ENCODE results near the gene HMCN1.
A peak's percentile ranks its signal among the peaks of the same experiment; 100 is the strongest.

The HMCN1 gene

DNA sequence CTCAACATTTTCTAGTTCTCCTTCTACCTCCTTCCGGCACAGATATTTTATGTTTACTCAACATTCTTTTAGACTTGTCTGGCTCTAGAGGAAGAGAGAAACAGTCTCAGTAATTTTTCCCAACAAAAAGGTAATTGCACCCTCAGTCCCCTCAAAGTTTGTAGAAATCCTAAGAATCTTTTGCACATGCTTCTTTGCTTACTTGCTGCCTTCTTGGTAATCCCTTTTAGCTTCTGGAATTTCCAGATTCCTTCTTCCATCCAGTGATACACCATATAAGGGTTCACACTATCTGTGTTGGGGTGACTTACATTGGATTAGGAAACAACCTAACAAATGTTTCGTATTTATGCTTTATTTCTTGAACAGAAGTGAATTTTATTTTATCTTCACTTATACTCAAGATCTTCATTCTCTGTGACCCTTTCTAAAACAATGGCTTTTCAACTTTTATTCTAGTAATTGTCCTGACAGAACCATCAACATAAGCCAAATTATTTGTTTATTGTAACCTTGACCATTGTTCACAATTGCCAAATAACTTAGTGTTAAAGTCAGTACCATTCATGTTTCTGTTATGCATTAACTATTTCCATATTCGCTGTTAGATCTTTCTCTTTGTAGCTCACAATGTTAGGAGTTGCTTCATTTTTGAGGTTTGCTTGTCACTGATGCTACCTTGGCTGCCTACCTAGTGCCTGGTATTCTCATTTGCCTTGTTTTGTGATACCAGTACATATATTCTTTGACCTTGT, 238.1 kb downstream of the HMCN1 start:
- no peak for DNase-seq (ENCODE audit: insufficient read length, low spot score)
- TF ChIP-seq POLR2A (IDR thresholded peaks at IDR 0.05; ENCODE audit: low read depth, low read length) = no peak
- FAIRE-seq = no peak

DNA sequence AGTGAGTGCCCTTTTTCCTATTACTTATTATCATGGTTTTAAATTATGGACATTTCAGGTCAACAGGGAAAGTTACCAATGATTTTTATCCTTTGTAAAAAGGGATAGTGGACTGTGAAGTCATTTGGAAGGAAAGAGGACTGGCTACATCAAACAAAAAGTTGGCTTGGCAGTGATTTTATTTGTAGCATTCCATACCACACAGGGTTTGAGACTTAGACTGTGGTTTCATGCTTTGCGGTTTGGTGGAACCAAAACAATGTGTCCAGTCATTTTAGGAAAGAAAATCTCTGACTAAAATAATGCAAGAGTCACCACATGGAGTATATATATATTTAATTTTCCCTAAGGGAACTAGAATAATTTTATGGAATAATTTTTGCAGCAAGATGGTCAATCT, 239.5 kb downstream of the HMCN1 start:
- FAIRE-seq (no peak), DNase-seq (ENCODE audit: insufficient read length, low spot score) (no peak)
- no peak for TF ChIP-seq POLR2A (IDR thresholded peaks at IDR 0.05; ENCODE audit: low read depth, low read length)

DNA sequence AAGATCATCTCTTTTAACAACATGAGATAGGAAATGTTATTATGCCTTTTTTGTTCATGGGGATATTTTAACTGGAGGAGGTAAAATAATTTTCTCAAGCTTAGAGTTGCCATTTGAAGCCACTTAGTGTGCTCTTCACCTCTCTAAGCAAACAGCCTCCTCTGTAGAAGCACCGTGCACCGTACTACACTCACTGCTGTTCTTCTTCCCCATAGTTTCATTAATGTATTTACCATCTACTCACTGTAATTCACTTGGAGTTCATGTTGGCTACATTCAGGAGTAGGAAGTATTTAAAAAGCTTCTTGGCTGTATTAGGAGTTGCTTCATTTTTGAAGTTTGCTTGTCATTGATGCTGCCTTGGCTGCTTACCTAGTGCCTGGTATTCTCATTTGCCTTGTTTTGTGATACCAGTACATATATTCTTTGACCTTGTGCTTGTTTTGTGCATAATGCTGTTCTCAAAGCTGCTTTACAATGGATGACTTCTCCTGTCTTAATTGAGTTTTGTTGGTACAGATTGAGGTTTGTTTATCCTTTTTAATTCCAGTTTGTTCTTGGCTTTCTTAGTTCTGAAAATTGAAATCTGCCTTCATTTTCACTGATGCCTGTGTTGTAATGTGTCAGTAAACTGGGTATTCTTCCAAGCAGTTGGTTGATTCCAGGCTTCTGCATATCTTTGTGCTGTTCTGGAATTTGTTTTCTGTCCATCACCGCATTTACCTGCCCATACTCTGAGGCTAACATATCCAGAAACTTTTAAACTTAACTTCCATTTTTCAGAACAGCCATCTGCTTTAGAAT, 240.4 kb downstream of the HMCN1 start:
- DNase-seq (ENCODE audit: insufficient read length, low spot score) (no peak), FAIRE-seq (peak; percentile 23)
- TF ChIP-seq POLR2A (IDR thresholded peaks at IDR 0.05; ENCODE audit: low read depth, low read length) = no peak

DNA sequence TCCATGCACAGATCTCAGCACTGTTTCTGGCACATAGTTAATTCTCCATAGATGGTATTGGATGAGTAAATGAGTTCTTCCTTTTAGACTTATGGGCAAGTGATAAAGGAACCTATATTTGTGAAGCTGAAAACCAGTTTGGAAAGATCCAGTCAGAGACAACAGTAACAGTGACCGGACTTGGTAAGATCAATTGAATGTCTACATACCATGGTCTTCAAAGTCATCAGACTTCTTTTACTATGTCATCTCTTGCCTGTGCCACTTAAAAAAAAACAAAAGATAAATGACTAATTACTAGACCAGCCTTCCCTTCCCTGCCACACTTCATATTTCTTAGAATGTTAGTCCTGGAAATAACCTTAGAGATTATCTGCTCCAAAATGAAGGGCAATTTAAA, 246.7 kb downstream of the HMCN1 start:
- FAIRE-seq (no peak), DNase-seq (ENCODE audit: insufficient read length, low spot score) (no peak)
- TF ChIP-seq POLR2A (IDR thresholded peaks at IDR 0.05; ENCODE audit: low read depth, low read length) = no peak

DNA sequence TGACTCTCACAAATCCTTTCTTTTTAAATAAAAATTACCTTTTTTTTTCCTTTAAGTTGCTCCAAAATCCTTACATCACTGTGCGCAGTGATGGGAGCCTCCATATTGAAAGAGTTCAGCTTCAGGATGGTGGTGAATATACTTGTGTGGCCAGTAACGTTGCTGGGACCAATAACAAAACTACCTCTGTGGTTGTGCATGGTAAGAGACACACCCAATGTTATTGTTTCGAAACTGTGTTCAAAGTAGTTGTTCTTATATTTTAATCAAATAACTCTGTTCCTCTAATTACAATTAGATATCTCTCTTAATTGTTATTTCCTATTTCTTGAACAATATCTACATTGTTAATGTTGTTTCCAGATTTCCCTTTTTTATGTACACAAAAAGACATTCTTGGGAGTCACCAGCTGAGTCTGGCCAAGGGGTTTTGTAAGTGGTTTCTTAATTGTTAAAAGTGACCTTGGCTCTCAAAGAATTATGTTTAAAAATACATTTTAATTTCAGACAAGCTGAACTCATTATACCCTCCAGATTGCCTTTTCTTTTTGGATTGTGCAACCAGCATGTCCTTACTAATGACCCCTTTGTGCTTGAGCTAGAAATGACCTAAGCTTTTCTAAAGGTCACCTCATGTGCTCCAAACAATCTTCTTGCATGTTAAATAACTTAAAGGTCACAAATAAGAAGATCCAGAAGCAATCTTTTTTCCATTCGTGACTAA, 250.1 kb downstream of the HMCN1 start:
- FAIRE-seq = no peak
- DNase-seq (ENCODE audit: insufficient read length, low spot score) = no peak

DNA sequence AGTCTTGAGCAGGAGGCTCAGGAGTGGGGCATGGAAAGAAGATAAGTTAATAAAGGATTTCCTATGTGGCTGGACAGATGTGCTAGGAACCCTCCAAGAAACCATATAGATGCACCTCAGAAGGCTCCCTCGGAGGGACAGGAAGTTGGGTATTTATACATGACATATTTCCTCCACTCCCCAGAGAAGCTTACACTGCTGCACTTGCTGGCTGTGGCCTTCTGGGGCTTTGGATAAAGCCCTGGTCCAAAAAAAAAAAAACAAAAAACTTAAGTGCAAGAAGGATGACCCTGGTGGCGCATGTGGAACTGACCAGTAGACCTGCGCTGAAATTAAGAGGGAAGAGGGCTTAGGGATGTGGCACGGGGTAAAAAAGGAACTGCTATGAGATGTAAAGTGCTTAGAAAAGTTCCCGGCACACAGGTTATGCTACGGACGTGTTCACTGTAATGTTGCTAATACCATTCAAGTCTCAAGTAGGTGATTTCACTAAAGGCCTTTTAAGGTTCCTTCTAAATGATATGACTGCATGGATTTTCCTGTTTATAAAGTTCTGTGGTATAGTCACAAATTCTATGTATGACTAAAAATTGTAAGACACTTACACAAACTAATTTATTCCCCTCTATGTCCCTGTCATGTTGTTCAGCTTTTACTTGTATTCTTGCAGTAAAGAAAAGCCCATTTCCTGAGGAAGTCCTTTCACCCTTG, 253.6 kb downstream of the HMCN1 start:
- FAIRE-seq = no peak
- TF ChIP-seq POLR2A (IDR thresholded peaks at IDR 0.05; ENCODE audit: low read depth, low read length) = no peak
- DNase-seq (ENCODE audit: insufficient read length, low spot score) = no peak

More for the DNA sequence above, 250.1 kb downstream of the HMCN1 start:
- no peak for TF ChIP-seq POLR2A (IDR thresholded peaks at IDR 0.05; ENCODE audit: low read depth, low read length)

DNA sequence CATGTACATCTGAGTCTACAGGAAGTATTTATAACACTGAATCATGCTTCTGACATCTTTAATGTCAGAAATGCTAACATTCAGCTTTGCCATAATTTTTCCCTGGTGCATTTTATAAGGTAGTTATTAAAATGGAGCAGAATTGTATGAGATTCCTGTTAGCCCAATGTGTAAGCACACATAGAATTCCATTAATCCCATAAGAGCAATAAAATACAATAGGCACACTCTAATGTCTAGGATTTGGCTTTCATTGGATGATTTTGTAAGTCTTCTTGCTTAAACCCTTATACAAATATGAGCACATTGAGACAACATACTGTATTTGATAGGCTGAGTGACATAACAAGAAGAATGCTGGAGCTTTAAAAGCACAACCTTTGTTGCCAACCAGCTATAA, 256.4 kb downstream of the HMCN1 start:
- no peak for TF ChIP-seq POLR2A (IDR thresholded peaks at IDR 0.05; ENCODE audit: low read depth, low read length)
- DNase-seq (ENCODE audit: insufficient read length, low spot score) = no peak
- FAIRE-seq = no peak

DNA sequence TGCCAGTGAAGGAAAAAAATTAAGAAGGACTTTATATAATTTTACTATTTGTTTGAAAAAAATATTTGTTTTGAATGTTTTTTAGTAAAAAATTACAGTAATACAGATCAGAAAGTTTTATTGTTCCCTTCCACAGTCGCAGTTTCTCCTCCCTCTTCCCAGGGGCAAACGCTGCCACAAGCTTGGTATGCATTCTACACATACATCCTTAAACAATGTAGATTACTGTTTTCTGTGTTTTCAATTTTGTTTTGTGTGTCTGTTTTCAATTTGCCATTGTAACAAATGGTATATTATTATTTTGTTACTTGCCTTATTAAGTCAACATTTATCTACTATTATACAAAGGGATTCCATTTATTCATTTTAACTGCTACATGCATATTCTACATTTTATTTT, 257.1 kb downstream of the HMCN1 start:
- DNase-seq (ENCODE audit: insufficient read length, low spot score) = no peak
- FAIRE-seq = no peak
- no peak for TF ChIP-seq POLR2A (IDR thresholded peaks at IDR 0.05; ENCODE audit: low read depth, low read length)

DNA sequence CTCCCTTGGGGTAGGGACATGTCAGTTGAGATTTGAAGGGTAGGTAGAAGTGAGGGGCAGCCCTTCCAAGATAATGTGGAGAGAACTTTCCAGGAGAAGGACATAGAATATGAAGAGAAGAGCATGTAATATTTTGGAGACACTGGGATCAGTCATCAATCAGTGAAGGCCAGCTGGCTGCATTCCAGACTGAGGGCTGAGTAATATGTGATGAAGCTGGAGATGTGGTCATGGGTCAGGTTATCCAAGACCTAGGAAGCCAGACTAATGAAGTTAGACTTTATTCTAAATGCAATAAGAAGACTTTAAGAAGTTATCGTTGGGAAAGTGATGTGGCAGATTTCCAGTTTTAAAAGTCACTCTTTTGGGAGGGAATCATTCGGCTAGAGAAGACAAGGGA, 262.0 kb downstream of the HMCN1 start:
- no peak for TF ChIP-seq POLR2A (IDR thresholded peaks at IDR 0.05; ENCODE audit: low read depth, low read length)
- DNase-seq (ENCODE audit: insufficient read length, low spot score) (no peak), FAIRE-seq (no peak)

DNA sequence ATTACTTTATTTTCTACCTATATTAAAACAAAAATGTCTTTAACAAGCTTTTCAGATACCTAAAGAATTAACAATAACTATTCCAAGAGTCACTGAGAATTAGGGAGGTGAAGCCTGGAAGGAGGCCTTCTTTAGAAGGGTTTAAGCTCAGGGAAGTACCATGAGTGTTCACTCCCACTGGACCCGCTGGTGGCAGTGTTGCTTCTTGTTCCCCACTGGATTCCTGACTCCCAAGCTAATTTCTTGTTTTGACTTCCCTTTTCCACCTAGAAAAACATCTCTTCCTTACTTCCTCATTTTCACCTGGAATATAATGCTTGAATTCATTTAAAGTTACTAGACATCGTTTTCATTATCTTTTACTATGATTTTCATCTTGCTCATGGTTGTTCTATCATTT, 264.2 kb downstream of the HMCN1 start:
- no peak for DNase-seq (ENCODE audit: insufficient read length, low spot score)
- no peak for TF ChIP-seq POLR2A (IDR thresholded peaks at IDR 0.05; ENCODE audit: low read depth, low read length)
- no peak for FAIRE-seq

DNA sequence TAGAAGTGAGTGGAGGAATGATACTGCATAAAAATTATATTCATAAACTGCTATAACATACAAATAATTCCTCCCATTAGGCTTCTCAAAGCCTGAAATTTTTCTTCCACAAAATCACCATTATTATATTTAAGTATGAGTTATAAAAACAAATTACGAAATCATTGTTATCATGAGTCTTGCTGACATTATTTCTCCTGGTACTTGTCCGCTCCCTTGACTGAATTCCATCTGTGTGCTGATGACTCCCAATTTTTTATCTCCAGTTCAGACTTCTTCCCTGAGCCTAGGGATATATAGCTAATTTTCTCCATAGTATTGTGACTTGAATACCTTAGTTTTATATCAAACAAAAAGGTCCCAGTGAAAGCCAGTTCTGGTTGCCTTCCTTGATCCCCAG, 268.2 kb downstream of the HMCN1 start:
- no peak for TF ChIP-seq POLR2A (IDR thresholded peaks at IDR 0.05; ENCODE audit: low read depth, low read length)
- no peak for FAIRE-seq
- DNase-seq (ENCODE audit: insufficient read length, low spot score) = no peak

DNA sequence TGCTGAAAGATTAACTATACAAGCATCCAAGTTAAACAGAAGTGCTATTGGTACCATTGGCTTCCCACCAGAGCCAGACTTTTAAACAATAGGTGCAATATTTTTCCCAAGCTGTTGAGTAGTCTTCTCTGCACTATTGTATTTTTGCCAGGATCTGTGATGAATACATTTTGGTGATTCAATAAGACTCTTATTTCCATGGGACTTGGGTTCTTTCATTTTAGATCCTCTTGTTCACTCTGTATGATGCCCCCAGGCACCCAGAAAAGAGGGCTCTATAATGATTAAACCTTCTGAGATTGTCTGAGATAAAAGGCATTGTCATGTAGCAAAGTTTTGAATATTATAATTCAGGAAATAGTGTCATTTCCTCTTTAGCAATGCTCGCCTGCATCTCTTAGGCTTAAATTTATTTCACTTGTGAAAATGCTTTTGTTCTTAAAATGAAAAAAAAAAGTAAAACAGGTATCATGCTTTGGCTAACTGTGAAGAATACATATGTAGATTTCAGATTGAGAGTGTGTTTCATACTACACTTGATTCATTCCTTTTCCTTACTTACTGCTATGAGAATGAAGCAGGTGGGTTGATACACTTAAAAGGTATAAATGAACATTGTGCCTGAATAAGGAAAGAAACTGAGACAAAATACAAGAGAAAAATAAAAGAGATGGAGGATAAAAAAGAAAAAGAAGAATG, 275.0 kb downstream of the HMCN1 start:
- no peak for DNase-seq (ENCODE audit: insufficient read length, low spot score)
- TF ChIP-seq POLR2A (IDR thresholded peaks at IDR 0.05; ENCODE audit: low read depth, low read length) = no peak
- no peak for FAIRE-seq

DNA sequence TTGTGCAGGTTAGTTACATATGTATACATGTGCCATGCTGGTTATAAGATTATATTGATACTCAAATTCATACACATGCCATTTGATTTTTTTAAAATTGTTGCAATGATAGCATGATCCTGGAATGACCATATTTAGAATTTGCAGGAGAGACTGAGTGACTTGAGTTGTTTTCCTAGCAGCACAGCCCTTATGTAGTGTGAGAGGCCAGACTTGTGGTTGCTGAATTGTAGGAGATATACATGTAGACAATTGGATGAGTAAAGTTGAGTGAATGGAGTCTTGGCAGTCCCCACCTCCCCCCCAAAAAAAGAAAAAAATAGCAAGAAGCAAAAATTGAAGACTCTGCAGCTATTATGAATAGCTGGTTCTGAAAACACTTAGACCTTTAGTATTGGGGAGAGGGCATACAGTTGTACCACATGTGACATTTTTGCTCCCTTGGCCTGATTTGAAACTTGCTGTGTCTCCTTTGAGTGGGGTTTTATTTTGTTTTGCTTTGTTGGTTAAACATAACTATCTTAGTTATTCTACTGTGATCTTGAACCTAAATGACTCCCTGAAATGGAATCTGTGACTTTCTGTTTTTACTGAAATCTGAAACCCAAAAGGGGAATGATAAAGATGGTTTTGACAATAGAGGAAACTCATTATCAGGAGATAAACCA, 280.3 kb downstream of the HMCN1 start:
- DNase-seq (ENCODE audit: insufficient read length, low spot score) (no peak), FAIRE-seq (no peak)
- TF ChIP-seq POLR2A (IDR thresholded peaks at IDR 0.05; ENCODE audit: low read depth, low read length) = no peak

Measured in H54 (cell line).